D721Med (cell line): ENCODE measurements around the gene NF2.
A peak's percentile ranks its signal among the peaks of the same experiment; 100 is the strongest.

Experiments
- DNase-seq: peaks from one replicate; pipeline ENCODE4 v3.0.0; 2011; ENCODE audit warnings: low spot score; ENCODE audit not compliant: insufficient read length
- FAIRE-seq: peaks from 2 replicates; lab custom pipeline; 2011; peaks lifted over from hg19 to GRCh38; lab: Jason Lieb, UNC
- TF ChIP-seq, protein P1 (sequence below): IDR thresholded peaks from 2 replicates; pipeline ENCODE4 v1.5.1; 2012; ENCODE audit warnings: mild to moderate bottlenecking, control low read depth; ENCODE audit not compliant: insufficient read depth; ENCODE audit errors: missing control alignments

Gene NF2

GRCh38 chr22:29722151-29722550 lies 118.7 kb downstream of the NF2 start:
- FAIRE-seq (no peak), DNase-seq (no peak)
- TF ChIP-seq, protein P1, sequence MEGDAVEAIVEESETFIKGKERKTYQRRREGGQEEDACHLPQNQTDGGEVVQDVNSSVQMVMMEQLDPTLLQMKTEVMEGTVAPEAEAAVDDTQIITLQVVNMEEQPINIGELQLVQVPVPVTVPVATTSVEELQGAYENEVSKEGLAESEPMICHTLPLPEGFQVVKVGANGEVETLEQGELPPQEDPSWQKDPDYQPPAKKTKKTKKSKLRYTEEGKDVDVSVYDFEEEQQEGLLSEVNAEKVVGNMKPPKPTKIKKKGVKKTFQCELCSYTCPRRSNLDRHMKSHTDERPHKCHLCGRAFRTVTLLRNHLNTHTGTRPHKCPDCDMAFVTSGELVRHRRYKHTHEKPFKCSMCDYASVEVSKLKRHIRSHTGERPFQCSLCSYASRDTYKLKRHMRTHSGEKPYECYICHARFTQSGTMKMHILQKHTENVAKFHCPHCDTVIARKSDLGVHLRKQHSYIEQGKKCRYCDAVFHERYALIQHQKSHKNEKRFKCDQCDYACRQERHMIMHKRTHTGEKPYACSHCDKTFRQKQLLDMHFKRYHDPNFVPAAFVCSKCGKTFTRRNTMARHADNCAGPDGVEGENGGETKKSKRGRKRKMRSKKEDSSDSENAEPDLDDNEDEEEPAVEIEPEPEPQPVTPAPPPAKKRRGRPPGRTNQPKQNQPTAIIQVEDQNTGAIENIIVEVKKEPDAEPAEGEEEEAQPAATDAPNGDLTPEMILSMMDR: no peak

DNA sequence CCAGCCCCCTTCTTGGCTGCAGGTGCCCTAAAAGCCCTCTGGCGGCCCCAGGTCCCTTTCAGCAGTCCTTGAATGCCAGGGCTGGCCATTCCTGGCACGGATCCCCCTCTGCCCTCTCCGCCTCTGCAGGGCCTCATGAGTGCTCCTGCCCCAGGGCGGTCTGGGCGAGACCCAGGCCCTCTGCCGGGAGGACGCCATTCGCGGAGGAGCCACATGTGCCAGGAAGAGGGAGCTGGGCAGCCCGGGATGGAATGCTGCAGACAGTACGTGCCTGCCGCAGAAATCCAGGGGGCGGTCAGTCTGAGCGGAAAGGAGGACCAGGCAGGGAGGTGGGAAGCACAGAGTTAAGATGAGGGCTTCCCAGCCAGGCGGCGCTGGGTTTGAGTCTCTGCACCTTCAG lies 119.2 kb downstream of the NF2 start:
- FAIRE-seq (no peak), DNase-seq (no peak)
- TF ChIP-seq, protein P1: no peak

GRCh38 chr22:29723766-29724165 lies 120.3 kb downstream of the NF2 start:
- FAIRE-seq (no peak), DNase-seq (no peak)
- TF ChIP-seq, protein P1: no peak

GRCh38 chr22:29724843-29725242 lies 121.4 kb downstream of the NF2 start:
- DNase-seq (no peak), FAIRE-seq (no peak)
- TF ChIP-seq, protein P1: no peak

- FAIRE-seq (no peak), DNase-seq (no peak)
- TF ChIP-seq, protein P1: no peak
Observed at GRCh38 chr22:29726106-29726505, 122.7 kb downstream of the NF2 start.

DNA sequence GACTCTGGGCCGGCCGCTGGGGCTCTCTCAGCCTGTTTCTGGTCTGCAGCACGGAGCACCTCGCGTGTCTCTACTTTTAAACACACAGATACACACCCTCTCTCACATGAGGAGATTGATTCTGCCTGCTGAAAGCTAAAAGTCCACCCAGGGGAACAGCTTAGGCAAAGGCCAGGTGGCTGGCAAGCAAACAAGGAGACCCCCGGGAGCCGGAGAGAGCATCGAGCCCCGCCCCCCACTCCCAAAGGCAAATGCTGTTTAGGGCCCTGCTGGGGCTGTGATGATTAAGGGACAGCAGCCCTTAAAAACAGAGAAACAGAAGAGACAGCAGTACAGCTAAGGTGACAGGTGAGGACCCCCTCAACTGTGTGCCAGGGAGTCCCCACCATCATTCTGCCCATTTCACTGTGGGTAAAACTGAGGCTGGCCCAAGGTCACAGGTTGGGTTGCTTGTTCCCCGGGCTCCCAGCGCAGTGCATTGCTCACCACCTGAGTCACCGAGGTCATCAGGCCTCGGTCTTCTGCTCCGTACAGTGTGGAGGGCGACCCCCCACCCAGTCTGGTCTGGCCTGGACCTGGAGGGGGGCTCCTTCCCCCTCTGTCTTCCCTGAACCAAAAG lies 123.2 kb downstream of the NF2 start:
- no peak for FAIRE-seq
- TF ChIP-seq, protein P1: no peak

DNA sequence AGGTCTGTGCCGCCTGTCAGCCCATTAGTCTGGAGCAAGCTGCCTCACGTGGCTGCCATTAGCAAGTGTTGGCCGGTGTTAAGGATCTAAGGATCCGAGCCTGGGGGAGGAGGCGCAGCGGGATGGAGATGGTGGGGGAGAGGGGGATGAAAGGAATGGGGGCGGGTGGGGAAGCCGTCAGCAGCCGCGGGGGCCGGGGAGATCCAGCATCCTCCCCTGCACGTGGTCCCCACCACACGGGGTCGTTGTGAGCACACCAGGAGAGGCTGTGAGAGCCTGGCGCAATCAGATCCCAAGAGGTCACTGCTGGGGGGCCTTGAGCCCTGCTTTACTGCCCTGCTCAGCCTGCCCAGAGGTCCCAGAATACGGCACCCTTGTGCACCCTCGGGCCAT lies 123.7 kb downstream of the NF2 start:
- DNase-seq: no peak
- FAIRE-seq: no peak
- TF ChIP-seq, protein P1: peak; percentile 41

More for the DNA sequence above, 123.2 kb downstream of the NF2 start:
- DNase-seq: no peak
